DND-41 (cell line): ENCODE results near the gene PCSK9.

ENCODE experiments used
- ATAC-seq: fragments of 200-7000 bp; cut with Tn5 transposase; 3 replicates; pipeline ENCODE4 v1.9.1; 2021; ENCODE audit warnings: low read depth; ENCODE audit not compliant: insufficient read depth
- DNase-seq: peaks from one replicate; pipeline ENCODE4 v3.0.0-alpha.2; 2020
- H2AFZ ChIP-seq: 2 replicates; pipeline ENCODE4 v1.6.0; 2012; ENCODE audit warnings: low read depth, low read length
- H3K27ac ChIP-seq: 2 replicates; pipeline ENCODE4 v1.5.1; 2012; ENCODE audit warnings: low read length, inconsistent platforms
- H3K27me3 ChIP-seq: fragments of 200-600 bp; sonication (generic); 2 replicates; pipeline ENCODE4 v1.6.0; 2012; ENCODE audit warnings: low read length, mild to moderate bottlenecking, inconsistent platforms; ENCODE audit not compliant: insufficient read depth, poor library complexity
- H3K36me3 ChIP-seq: 2 replicates; pipeline ENCODE4 v1.5.1; 2012; ENCODE audit warnings: low read length, inconsistent platforms; ENCODE audit not compliant: insufficient read depth
- H3K4me1 ChIP-seq: 2 replicates; pipeline ENCODE4 v1.5.1; 2012; ENCODE audit warnings: mild to moderate bottlenecking, low read length; ENCODE audit not compliant: insufficient read depth
- H3K4me2 ChIP-seq: 2 replicates; pipeline ENCODE4 v1.6.0; 2012; ENCODE audit warnings: mild to moderate bottlenecking, moderate library complexity, low read length, inconsistent platforms; ENCODE audit not compliant: insufficient read depth
- H3K4me3 ChIP-seq, 2 experiments: fragments of 200-600 bp in 1 of 2; shearing (Covaris generic) in 1 of 2; 2 replicates each; pipeline ENCODE4 v1.5.1; 2012 to 2016; ENCODE audit warnings: inconsistent platforms in 2 of 2, low read length in 2 of 2, mild to moderate bottlenecking in 2 of 2, low read depth in 1 of 2, moderate library complexity in 1 of 2
- H3K79me2 ChIP-seq: 2 replicates; pipeline ENCODE4 v1.6.0; 2012; ENCODE audit warnings: low read length, inconsistent platforms; ENCODE audit not compliant: insufficient read depth
- H3K9ac ChIP-seq: 2 replicates; pipeline ENCODE4 v1.6.0; 2012; ENCODE audit warnings: low read depth, mild to moderate bottlenecking, inconsistent platforms, low read length, moderate library complexity
- H3K9me3 ChIP-seq: 2 replicates; pipeline ENCODE4 v1.5.1; 2012; ENCODE audit warnings: low read length, moderate library complexity, mild to moderate bottlenecking, inconsistent platforms; ENCODE audit not compliant: insufficient read depth, severe bottlenecking
- H4K20me1 ChIP-seq: 2 replicates; pipeline ENCODE4 v1.6.0; 2012; ENCODE audit warnings: low read length; ENCODE audit not compliant: insufficient read depth
- CTCF ChIP-seq: IDR thresholded peaks from 2 replicates; pipeline ENCODE4 v1.5.1; 2012; ENCODE audit warnings: borderline replicate concordance, low read length, moderate library complexity, mild to moderate bottlenecking; ENCODE audit not compliant: poor library complexity, severe bottlenecking; ENCODE audit errors: extremely low read depth
- EZH2 ChIP-seq: IDR thresholded peaks from 3 replicates; pipeline ENCODE4 v1.6.1; 2012; ENCODE audit warnings: borderline replicate concordance, low read depth, mild to moderate bottlenecking, moderate library complexity, low read length, inconsistent platforms; ENCODE audit not compliant: severe bottlenecking

PCSK9 gene

GRCh38 chr1:55053265-55053954 lies 14.1 kb downstream of the PCSK9 start:
- DNase-seq (no peak), ATAC-seq (no peak)
- TF ChIP-seq EZH2 (no peak), CTCF (no peak)
- Histone ChIP-seq H3K27ac (no peak overlapping the region), H2AFZ (no peak overlapping the region), H3K36me3 (no peaks in the 10 kb centered on the region), H3K9ac (no peak overlapping the region), H3K27me3 (no peaks in the 10 kb centered on the region), H3K4me1 (no peaks in the 10 kb centered on the region), H3K4me2 (no peak overlapping the region), H3K4me3 (no peak overlapping the region), H3K9me3 (no peaks in the 10 kb centered on the region), H3K79me2 (no peaks in the 10 kb centered on the region), H4K20me1 (no peaks in the 10 kb centered on the region)

- Histone ChIP-seq H3K4me1 (no peaks in the 10 kb centered on the region), H3K9me3 (no peaks in the 10 kb centered on the region), H3K9ac (no peak overlapping the region), H3K4me3 (no peak overlapping the region), H3K27me3 (no peaks in the 10 kb centered on the region), H3K79me2 (no peaks in the 10 kb centered on the region), H3K4me2 (no peak overlapping the region), H3K36me3 (no peaks in the 10 kb centered on the region), H3K27ac (no peak overlapping the region), H4K20me1 (no peaks in the 10 kb centered on the region), H2AFZ (no peak overlapping the region)
- no peak for DNase-seq
- TF ChIP-seq EZH2 (no peak), CTCF (no peak)
- ATAC-seq = no peak
Observed at GRCh38 chr1:55054396-55054795, 15.0 kb downstream of the PCSK9 start.

GRCh38 chr1:55055084-55055882 lies 15.9 kb downstream of the PCSK9 start:
- Histone ChIP-seq H3K36me3 (no peaks in the 10 kb centered on the region), H3K4me3 (no peak overlapping the region)

More at GRCh38 chr1:55055084-55055882, 15.9 kb downstream of the PCSK9 start:
- H3K4me1 ChIP-seq = no peaks in the 10 kb centered on the region
- H3K9me3 ChIP-seq = no peaks in the 10 kb centered on the region
- H3K4me2 ChIP-seq = no peak overlapping the region
- H3K27me3 ChIP-seq = no peaks in the 10 kb centered on the region
- ATAC-seq (no peak), DNase-seq (no peak)
- H3K27ac ChIP-seq = no peak overlapping the region
- H3K79me2 ChIP-seq = no peaks in the 10 kb centered on the region
- no peaks in the 10 kb centered on the region for H4K20me1 ChIP-seq
- H3K9ac ChIP-seq = no peak overlapping the region
- no peak overlapping the region for H2AFZ ChIP-seq
- TF ChIP-seq EZH2 = no peak
- no peak for TF ChIP-seq CTCF
